Neural cell (in vitro differentiated cells): Measurements from ENCODE around the gene PTK7. TPM values are rescaled to one million over a fixed set of nuclear protein-coding genes. Genes with fewer than 3 reads are reported as not detected.
"Not testable (repeated sequence)": the region's sequence is repeated elsewhere in the genome, so short reads cannot be mapped to it uniquely, and the experiment has no call there.

ENCODE experiments used
- H2AFZ ChIP-seq: fragments of 200-600, 300-800 bp; sonication (generic), shearing (Covaris generic); 2 replicates; pipeline ENCODE4 v1.6.0; 2014; ENCODE audit warnings: low read depth, mild to moderate bottlenecking, antibody characterized with exemption, low read length, moderate library complexity
- H3F3A ChIP-seq: fragments of 200-600 bp; shearing (Covaris generic); 2 replicates; pipeline ENCODE4 v1.6.1; 2016; ENCODE audit warnings: mild to moderate bottlenecking, moderate library complexity, mixed read lengths, antibody characterized with exemption, low read length; ENCODE audit not compliant: insufficient read depth, poor library complexity, severe bottlenecking
- H3K27ac ChIP-seq: fragments of 200-600, 300-800 bp; sonication (generic), shearing (Covaris generic); 2 replicates; pipeline ENCODE4 v1.5.1; 2014; ENCODE audit warnings: mild to moderate bottlenecking, low read length, moderate library complexity
- H3K27me3 ChIP-seq: fragments of 300-800, 200-600 bp; sonication (generic), shearing (Covaris generic); 2 replicates; pipeline ENCODE4 v1.6.0; 2014; ENCODE audit warnings: mild to moderate bottlenecking, low read depth, low read length, moderate library complexity; ENCODE audit not compliant: insufficient read depth
- H3K36me3 ChIP-seq: fragments of 300-800, 200-600 bp; sonication (generic), shearing (Covaris generic); 2 replicates; pipeline ENCODE4 v1.5.1; 2014; ENCODE audit warnings: mild to moderate bottlenecking, antibody characterized with exemption, low read length, moderate library complexity; ENCODE audit not compliant: insufficient read depth
- H3K4me2 ChIP-seq: fragments of 300-800, 200-600 bp; sonication (generic), shearing (Covaris generic); 2 replicates; pipeline ENCODE4 v1.6.0; 2014; ENCODE audit warnings: mild to moderate bottlenecking, low read length
- H3K4me3 ChIP-seq: fragments of 300-800, 200-600 bp; sonication (generic), shearing (Covaris generic); 2 replicates; pipeline ENCODE4 v1.5.1; 2014; ENCODE audit warnings: mild to moderate bottlenecking, low read length, moderate library complexity
- H3K79me2 ChIP-seq: fragments of 200-600 bp; shearing (Covaris generic); replicated peaks from 2 replicates; pipeline ENCODE4 v1.6.0; 2014; ENCODE audit warnings: mild to moderate bottlenecking, low read length, moderate library complexity; ENCODE audit not compliant: insufficient read depth
- H3K9ac ChIP-seq: fragments of 300-800, 200-600 bp; sonication (generic), shearing (Covaris generic); 2 replicates; pipeline ENCODE4 v1.6.1; 2016; ENCODE audit warnings: mild to moderate bottlenecking, low read length, mixed read lengths
- H3K9me2 ChIP-seq: fragments of 200-600 bp; shearing (Covaris generic); 2 replicates; pipeline ENCODE4 v1.6.1; 2016; ENCODE audit warnings: mild to moderate bottlenecking, low read length, mixed read lengths; ENCODE audit not compliant: insufficient read depth
- H3K9me3 ChIP-seq: fragments of 200-600, 300-800 bp; sonication (generic), shearing (Covaris generic); 2 replicates; pipeline ENCODE4 v1.6.1; 2016; ENCODE audit warnings: mild to moderate bottlenecking, mixed run types, low read length, moderate library complexity, mixed read lengths
- H4K20me1 ChIP-seq: fragments of 200-600 bp; shearing (Covaris generic); 2 replicates; pipeline ENCODE4 v1.6.1; 2016; ENCODE audit warnings: mild to moderate bottlenecking, mixed run types; ENCODE audit not compliant: insufficient read depth
- EP300 ChIP-seq: fragments of 450-650 bp; conservative IDR thresholded peaks from 2 replicates; pipeline ENCODE4 v1.6.1; 2014; ENCODE audit warnings: antibody characterized with exemption, mild to moderate bottlenecking, moderate library complexity; ENCODE audit not compliant: poor library complexity, severe bottlenecking
- EZH2 ChIP-seq: fragments of 200-600, 300-800 bp; shearing (Covaris generic), sonication (generic); IDR thresholded peaks from 2 replicates; pipeline ENCODE4 v1.6.1; 2014; ENCODE audit warnings: antibody characterized with exemption, low read length, borderline replicate concordance, mild to moderate bottlenecking; ENCODE audit not compliant: insufficient read depth, poor library complexity, severe bottlenecking
- MXI1 ChIP-seq: fragments of 450-650 bp; conservative IDR thresholded peaks from 2 replicates; pipeline ENCODE4 v1.6.1; 2014; ENCODE audit warnings: antibody characterized with exemption, mild to moderate bottlenecking; ENCODE audit not compliant: poor library complexity, severe bottlenecking
- POLR2AphosphoS5 ChIP-seq: IDR thresholded peaks from 2 replicates; pipeline ENCODE4 v1.6.1; 2012
- RAD21 ChIP-seq: fragments of 450-650 bp; conservative IDR thresholded peaks from 2 replicates; pipeline ENCODE4 v1.6.1; 2014; ENCODE audit warnings: antibody characterized with exemption, mild to moderate bottlenecking, moderate library complexity
- SMC3 ChIP-seq: fragments of 450-650 bp; conservative IDR thresholded peaks from 2 replicates; pipeline ENCODE4 v1.6.1; 2014; ENCODE audit warnings: antibody characterized with exemption, mild to moderate bottlenecking, moderate library complexity; ENCODE audit not compliant: poor library complexity
- TAF1 ChIP-seq: IDR thresholded peaks from 2 replicates; pipeline ENCODE4 v1.6.1; 2012; ENCODE audit warnings: low read depth
- polyA plus RNA-seq: library from polyadenylated mRNA; depleted of rRNA; stranded (reverse); fragments of >200 nt; gene quantifications from 2 replicates; pipeline ENCODE4 v1.2.3, GENCODE V29; 2014
- TF ChIP-seq, protein P1 (sequence below): IDR thresholded peaks from 2 replicates; pipeline ENCODE4 v1.6.1; 2012; ENCODE audit warnings: borderline replicate concordance
- TF ChIP-seq, protein P2 (sequence below): fragments of 450-650 bp; IDR thresholded peaks from 2 replicates; pipeline ENCODE4 v1.5.1; 2014; ENCODE audit warnings: antibody characterized with exemption, mild to moderate bottlenecking, moderate library complexity; ENCODE audit not compliant: poor library complexity, severe bottlenecking

Gene PTK7
- polyA plus RNA-seq, 1 donor from 2014 or later: 32.5 TPM

DNA sequence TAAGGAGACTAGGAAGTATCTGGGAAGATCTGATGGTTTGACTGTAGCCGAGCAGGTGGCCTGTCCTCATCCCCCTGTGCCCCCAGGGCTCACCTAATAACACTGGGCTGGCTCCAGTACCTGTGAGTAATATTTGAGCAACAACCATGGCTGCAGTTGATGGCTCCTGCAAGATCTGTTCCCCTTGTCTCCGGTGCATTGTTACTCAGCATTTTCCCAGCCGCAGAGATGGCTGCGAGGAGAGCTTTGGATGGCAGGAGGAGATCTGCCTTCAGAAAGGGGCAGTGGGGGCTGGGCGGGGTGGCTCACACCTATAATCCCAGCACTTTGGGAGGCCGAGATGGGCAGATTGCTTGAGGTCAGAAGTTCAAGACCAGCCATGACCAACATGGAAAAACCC is 39.3 kb downstream of the PTK7 start:
- H3K4me2 ChIP-seq: no peak overlapping the region
- H3K4me3 ChIP-seq: no peak overlapping the region
- no peaks in the 10 kb centered on the region for H3K36me3 ChIP-seq
- H3K9ac ChIP-seq: no peak overlapping the region
- H3K9me3 ChIP-seq: no peaks in the 10 kb centered on the region
- TF ChIP-seq, protein P1, sequence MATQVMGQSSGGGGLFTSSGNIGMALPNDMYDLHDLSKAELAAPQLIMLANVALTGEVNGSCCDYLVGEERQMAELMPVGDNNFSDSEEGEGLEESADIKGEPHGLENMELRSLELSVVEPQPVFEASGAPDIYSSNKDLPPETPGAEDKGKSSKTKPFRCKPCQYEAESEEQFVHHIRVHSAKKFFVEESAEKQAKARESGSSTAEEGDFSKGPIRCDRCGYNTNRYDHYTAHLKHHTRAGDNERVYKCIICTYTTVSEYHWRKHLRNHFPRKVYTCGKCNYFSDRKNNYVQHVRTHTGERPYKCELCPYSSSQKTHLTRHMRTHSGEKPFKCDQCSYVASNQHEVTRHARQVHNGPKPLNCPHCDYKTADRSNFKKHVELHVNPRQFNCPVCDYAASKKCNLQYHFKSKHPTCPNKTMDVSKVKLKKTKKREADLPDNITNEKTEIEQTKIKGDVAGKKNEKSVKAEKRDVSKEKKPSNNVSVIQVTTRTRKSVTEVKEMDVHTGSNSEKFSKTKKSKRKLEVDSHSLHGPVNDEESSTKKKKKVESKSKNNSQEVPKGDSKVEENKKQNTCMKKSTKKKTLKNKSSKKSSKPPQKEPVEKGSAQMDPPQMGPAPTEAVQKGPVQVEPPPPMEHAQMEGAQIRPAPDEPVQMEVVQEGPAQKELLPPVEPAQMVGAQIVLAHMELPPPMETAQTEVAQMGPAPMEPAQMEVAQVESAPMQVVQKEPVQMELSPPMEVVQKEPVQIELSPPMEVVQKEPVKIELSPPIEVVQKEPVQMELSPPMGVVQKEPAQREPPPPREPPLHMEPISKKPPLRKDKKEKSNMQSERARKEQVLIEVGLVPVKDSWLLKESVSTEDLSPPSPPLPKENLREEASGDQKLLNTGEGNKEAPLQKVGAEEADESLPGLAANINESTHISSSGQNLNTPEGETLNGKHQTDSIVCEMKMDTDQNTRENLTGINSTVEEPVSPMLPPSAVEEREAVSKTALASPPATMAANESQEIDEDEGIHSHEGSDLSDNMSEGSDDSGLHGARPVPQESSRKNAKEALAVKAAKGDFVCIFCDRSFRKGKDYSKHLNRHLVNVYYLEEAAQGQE: no peak
- TF ChIP-seq POLR2AphosphoS5: no peak
- no peak for TF ChIP-seq SMC3
- TF ChIP-seq EZH2: no peak
- TF ChIP-seq EP300: no peak
- TF ChIP-seq MXI1: no peak
- no peak for TF ChIP-seq RAD21
- TF ChIP-seq, protein P2, sequence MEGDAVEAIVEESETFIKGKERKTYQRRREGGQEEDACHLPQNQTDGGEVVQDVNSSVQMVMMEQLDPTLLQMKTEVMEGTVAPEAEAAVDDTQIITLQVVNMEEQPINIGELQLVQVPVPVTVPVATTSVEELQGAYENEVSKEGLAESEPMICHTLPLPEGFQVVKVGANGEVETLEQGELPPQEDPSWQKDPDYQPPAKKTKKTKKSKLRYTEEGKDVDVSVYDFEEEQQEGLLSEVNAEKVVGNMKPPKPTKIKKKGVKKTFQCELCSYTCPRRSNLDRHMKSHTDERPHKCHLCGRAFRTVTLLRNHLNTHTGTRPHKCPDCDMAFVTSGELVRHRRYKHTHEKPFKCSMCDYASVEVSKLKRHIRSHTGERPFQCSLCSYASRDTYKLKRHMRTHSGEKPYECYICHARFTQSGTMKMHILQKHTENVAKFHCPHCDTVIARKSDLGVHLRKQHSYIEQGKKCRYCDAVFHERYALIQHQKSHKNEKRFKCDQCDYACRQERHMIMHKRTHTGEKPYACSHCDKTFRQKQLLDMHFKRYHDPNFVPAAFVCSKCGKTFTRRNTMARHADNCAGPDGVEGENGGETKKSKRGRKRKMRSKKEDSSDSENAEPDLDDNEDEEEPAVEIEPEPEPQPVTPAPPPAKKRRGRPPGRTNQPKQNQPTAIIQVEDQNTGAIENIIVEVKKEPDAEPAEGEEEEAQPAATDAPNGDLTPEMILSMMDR: no peak
- no peak for TF ChIP-seq TAF1
- no peaks in the 10 kb centered on the region for H3K27me3 ChIP-seq
- H3K27ac ChIP-seq: no peak overlapping the region
- no peaks in the 10 kb centered on the region for H3K79me2 ChIP-seq
- H3F3A ChIP-seq: no peaks in the 10 kb centered on the region
- H3K9me2 ChIP-seq: no peaks in the 10 kb centered on the region
- H4K20me1 ChIP-seq: no peaks in the 10 kb centered on the region
- no peak overlapping the region for H2AFZ ChIP-seq

DNA sequence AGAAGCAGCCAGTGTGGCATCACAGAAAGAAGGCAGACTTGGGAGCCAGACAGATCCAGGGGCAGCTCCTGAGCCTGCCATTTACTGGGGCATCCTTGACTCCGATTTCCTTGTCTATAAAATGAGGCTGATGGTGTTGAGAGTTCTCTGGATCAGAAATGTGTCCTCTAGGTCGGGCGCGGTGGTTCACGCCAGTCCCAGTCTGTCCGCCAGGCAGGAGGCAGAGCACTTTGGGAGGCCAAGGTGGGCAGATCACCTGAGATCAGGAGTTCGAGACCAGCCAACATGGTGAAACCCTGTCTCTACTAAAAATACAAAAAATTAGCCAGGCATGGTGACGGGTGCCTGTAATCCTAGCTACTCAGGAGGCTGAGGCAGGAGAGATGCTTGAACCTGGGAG is 41.4 kb downstream of the PTK7 start:
- not testable (repeated sequence) for H3F3A ChIP-seq, H3K9me2 ChIP-seq, H4K20me1 ChIP-seq, H3K4me3 ChIP-seq, H3K27me3 ChIP-seq, H3K9ac ChIP-seq, H3K9me3 ChIP-seq, H3K27ac ChIP-seq, H3K36me3 ChIP-seq, H2AFZ ChIP-seq, H3K4me2 ChIP-seq, H3K79me2 ChIP-seq

GRCh38 chr6:43119482-43119881 is 43.4 kb downstream of the PTK7 start:
- Histone ChIP-seq H3K27me3 (no peaks in the 10 kb centered on the region), H3K4me2 (no peak overlapping the region), H3K9me3 (no peaks in the 10 kb centered on the region), H3K4me3 (no peak overlapping the region), H3F3A (no peaks in the 10 kb centered on the region), H3K9me2 (no peaks in the 10 kb centered on the region), H3K27ac (no peak overlapping the region), H4K20me1 (no peaks in the 10 kb centered on the region), H3K79me2 (no peaks in the 10 kb centered on the region), H2AFZ (no peak overlapping the region), H3K9ac (no peak overlapping the region), H3K36me3 (no peaks in the 10 kb centered on the region)
- TF ChIP-seq, protein P2: no peak
- TF ChIP-seq EZH2 (no peak), SMC3 (no peak)
